VCaP (cell line): ENCODE results near the gene RPLP2.
A peak's percentile ranks its signal among the peaks of the same experiment; 100 is the strongest.

Experiments
- H3K27ac ChIP-seq: fragments of 450-650 bp; 2 replicates; pipeline ENCODE4 v1.5.1; 2017
- TF ChIP-seq, protein P1 (sequence below): fragments of 450-650 bp; conservative IDR thresholded peaks from 2 replicates; pipeline ENCODE4 v1.5.1; 2017; ENCODE audit warnings: mild to moderate bottlenecking, moderate library complexity

Gene RPLP2

DNA sequence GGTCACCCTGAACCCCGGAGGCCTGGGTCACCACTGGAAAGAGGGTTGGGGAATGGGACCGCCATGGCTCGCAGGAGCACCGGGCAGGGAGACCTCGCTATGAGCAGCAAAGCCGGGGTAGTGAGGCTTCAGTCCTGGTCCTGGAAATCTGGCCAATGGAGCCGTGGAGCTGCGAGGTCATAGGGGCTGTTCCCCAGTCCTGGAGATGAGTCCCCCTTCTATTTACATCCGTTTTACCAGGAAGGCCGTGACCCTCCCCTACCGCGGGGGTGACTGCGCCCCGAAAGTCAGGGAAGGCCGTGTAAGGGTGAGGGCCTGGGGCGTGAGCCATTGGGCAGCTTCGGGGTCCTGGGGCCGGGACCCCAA lies 5.2 kb upstream of the RPLP2 start:
- peak overlapping the region; percentile 84 for H3K27ac ChIP-seq

DNA sequence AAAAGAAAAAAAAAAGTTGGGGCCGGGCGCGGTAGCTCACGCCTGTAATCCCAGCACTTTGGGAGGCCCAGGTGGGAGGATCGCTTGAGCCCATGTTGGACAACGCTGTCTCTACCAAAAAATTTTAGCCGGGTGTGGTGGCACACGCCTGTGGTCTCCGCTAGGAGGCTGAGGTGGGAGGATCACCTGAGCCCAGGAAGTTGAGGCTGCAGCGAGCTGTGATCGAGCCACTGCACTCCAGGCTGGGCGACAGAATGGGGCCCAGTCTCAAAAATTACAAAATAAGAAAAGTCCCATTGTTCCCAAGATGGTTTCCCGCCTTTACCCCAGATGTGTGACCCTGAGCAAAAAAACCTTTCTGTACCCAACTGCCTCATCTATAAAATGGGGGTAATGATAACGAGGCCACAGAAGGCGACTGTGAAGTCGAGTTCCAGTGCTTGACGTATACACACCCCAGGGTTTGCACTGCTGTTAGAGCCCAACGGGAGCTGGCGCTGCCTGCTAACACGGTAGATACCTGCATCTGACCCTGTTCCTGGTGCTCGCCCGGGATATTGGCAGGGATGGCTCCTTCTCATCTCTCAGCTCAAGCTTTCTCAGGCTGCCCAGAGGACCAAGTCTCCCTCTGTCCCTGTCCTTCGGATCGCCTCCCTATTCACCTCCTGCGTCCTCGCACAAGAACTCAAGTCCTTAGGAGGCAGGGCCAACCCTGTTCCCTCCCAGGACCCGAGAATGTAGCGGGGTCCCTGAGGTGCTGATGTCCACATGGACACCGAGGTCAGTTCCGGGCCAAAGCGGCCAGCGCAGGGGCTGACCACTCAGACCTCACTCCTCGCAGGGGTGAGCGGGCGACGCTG lies 1.1 kb upstream of the RPLP2 start:
- TF ChIP-seq, protein P1, sequence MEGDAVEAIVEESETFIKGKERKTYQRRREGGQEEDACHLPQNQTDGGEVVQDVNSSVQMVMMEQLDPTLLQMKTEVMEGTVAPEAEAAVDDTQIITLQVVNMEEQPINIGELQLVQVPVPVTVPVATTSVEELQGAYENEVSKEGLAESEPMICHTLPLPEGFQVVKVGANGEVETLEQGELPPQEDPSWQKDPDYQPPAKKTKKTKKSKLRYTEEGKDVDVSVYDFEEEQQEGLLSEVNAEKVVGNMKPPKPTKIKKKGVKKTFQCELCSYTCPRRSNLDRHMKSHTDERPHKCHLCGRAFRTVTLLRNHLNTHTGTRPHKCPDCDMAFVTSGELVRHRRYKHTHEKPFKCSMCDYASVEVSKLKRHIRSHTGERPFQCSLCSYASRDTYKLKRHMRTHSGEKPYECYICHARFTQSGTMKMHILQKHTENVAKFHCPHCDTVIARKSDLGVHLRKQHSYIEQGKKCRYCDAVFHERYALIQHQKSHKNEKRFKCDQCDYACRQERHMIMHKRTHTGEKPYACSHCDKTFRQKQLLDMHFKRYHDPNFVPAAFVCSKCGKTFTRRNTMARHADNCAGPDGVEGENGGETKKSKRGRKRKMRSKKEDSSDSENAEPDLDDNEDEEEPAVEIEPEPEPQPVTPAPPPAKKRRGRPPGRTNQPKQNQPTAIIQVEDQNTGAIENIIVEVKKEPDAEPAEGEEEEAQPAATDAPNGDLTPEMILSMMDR: no peak
- peak overlapping the region; percentile 94 for H3K27ac ChIP-seq

More for the DNA sequence above, 5.2 kb upstream of the RPLP2 start:
- TF ChIP-seq, protein P1: no peak

DNA sequence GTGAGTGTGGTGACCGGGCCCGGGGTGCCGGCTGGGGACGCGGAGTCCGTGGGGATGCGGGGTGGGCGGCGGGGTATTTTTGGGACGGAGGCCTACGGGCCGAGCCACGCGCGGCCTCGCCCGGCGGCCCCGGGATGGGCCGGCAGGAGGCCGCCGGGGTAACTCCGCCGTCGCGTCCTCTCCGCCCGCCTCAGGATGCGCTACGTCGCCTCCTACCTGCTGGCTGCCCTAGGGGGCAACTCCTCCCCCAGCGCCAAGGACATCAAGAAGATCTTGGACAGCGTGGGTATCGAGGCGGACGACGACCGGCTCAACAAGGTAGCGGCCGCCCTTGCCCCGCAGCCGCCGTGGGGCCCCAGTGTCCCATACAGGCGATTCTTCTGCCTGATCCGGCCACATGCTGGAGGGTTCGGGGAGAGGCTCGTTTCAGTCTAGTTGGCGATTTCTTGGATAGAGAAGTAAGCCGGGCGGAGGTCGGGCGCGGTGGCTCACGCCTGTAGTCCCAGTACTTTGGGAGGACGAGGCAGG lies 337 bp downstream of the RPLP2 start:
- TF ChIP-seq, protein P1: no peak
- peak overlapping the region; percentile 94 for H3K27ac ChIP-seq

DNA sequence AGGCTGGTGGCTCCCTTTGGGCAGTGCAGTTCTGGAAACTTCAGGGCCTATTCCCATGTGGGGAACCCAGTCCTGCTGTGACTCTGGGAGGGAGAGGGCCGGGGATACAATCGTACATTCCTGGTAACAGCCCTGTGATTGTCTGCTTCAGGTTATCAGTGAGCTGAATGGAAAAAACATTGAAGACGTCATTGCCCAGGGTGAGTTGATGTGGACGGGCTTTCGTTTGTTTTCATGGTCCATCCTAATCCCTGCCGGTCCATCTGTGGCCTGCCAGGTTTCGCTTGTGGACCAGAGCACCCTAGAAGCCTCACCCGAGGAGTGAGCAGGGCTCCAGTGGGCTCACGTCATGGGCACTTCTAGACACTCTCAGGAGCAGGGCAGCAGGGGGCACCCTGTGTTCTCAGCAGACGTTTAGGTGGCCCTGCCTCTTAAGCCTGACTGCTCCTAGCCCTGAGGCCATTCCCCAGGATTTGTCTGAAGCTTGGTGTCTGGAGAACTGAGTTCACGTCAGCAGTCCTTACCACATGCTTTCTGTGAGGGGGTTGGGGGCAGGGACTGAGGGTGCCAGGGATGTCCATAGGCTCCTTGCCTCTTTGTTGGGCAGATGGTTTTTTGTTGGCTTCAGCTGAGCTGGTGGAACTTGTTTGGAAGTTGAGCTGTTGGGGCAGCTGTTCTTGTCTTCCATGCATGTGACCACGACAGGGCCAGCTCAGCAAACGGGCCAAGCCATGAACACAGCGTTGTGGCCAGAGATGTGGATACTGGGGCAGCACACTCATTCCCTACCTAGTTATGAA lies 1.9 kb downstream of the RPLP2 start:
- peak overlapping the region; percentile 94; the same call in 1 of the 2 replicates for H3K27ac ChIP-seq
- TF ChIP-seq, protein P1: no peak

DNA sequence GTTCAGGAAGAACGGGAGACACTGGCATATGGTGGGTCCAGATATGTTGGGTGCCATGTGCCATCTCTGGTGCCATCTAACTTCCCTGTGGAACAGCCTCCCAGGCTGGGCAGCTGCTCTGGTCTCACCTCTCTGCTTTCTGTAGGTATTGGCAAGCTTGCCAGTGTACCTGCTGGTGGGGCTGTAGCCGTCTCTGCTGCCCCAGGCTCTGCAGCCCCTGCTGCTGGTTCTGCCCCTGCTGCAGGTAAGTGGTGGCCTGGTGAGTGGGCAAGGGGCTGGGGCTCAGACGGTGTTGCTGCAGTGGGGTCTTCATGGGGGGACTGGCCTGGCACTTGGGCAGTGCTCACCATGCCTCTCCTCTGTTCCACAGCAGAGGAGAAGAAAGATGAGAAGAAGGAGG lies 2.6 kb downstream of the RPLP2 start:
- peak overlapping the region; percentile 94; the same call in 1 of the 2 replicates for H3K27ac ChIP-seq
- TF ChIP-seq, protein P1: no peak

DNA sequence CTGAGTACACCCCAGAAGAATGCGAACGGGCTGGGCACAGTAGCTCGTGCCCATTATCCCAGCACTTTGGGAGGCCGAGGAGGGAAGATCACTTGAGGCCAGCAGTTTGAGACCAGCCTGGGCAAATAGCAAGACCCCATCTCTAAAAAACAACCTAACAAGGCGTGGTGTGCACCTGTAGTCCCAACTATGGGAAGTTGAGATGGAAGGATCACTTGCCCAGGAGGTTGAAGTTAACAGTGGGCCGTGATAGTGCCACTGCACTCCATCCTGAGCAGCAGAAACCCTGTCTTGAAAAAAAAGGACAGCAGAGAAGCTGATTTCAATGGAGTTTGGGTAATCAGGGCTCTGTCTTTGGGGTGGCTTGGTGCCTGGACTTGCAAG lies 3.3 kb downstream of the RPLP2 start:
- TF ChIP-seq, protein P1: no peak
- no peak overlapping the region for H3K27ac ChIP-seq

DNA sequence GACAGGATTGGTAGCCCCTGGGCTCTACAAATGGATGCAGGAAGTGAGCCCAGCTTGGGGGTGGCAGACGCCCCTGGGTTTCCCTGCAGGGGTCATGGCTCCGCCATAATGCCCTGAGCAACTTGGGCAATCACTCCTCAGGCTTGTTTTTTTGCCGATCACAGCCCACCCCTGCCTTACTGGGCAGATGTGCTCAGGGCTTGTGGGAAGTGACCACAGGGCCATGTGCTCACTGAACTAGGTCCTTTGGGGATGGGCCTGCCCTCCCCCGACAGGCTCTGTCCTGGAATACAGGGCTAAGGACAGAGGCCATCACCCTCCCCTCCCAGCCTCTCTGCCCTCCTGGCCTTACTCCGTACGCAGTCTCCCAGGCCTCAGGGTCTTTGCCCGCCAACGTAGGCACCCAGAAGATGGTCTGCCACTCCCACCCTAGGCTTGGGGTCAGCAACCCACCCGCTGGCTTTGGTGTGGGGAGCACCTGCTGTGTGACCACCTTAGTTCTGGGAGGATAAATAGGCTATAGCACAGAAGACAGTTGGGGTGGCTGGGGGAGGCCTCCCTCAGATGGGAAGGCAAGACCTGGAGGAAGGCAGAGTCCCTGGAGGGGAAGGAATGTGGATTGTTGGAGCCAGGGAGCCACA lies 3.8 kb downstream of the RPLP2 start:
- TF ChIP-seq, protein P1: no peak
- H3K27ac ChIP-seq: no peak overlapping the region
